ENCODE measurements around the gene CNOT1.

The CNOT1 gene

DNA sequence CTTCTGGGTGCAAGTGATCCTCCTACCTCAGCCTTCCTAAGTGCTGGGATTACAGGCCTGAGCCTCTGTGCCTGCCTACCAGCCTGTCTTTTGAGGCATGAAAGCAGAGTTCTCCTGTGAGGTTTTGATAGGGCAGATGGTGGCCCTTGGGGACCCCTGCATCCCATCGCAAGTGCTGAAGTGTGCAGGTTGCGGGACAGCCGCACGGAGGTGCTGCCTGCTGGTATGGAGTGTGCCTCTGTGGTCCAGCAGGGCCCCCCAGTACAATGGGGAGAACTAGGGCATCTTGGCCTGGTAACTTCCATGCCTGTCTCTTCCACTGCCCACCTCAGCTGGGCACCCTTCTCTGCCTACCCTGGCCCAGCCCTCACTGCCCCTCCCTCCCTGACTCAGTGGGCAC, 139.6 kb downstream of the CNOT1 start:
- no peak overlapping the region for H3K4me3 ChIP-seq (ENCODE audit: low read depth, low read length)
- TF ChIP-seq, protein P1, sequence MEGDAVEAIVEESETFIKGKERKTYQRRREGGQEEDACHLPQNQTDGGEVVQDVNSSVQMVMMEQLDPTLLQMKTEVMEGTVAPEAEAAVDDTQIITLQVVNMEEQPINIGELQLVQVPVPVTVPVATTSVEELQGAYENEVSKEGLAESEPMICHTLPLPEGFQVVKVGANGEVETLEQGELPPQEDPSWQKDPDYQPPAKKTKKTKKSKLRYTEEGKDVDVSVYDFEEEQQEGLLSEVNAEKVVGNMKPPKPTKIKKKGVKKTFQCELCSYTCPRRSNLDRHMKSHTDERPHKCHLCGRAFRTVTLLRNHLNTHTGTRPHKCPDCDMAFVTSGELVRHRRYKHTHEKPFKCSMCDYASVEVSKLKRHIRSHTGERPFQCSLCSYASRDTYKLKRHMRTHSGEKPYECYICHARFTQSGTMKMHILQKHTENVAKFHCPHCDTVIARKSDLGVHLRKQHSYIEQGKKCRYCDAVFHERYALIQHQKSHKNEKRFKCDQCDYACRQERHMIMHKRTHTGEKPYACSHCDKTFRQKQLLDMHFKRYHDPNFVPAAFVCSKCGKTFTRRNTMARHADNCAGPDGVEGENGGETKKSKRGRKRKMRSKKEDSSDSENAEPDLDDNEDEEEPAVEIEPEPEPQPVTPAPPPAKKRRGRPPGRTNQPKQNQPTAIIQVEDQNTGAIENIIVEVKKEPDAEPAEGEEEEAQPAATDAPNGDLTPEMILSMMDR (IDR thresholded peaks at IDR 0.05; ENCODE audit: insufficient read depth, low read length, missing control alignments) = no peak
- ChIA-PET POLR2A (no interaction called here), CTCF (interaction anchor here (0.6 to 6.4 kb wide), 6 partner anchors 14 to 293 kb away, joined by 3 to 262 read pairs (median 13); no protein-coding TSS in a partner anchor)
- no peak for DNase-seq (ENCODE audit: low read depth, low spot score)

DNA sequence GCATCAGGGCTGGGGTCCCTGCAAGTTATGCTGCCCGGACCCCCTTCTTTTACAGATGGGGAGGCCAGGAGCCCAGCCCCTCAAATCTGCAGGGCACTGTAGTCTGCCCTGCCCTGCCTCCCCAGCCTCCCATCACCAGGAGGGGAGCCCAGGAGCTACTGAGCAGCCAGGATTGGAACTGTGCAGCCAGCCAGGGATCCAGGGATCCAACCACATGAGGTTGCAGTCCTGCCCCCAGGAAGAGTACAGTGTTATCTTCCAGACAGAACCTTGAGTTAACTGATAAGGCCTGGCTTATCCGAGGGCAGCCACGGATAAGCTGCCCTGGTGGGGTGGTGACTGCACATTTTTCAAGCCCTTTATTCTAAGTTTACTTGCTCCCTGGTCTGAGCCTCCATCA, 141.1 kb downstream of the CNOT1 start:
- H3K4me3 ChIP-seq (ENCODE audit: low read depth, low read length) = no peak overlapping the region
- no peak for DNase-seq (ENCODE audit: low read depth, low spot score)
- ChIA-PET POLR2A (no interaction called here), CTCF (interaction anchor here (0.7 to 6.4 kb wide), 19 partner anchors 9 to 267 kb away, joined by 3 to 262 read pairs (median 4); no protein-coding TSS in a partner anchor)
- TF ChIP-seq, protein P1 (IDR thresholded peaks at IDR 0.05; ENCODE audit: insufficient read depth, low read length, missing control alignments) = no peak

DNA sequence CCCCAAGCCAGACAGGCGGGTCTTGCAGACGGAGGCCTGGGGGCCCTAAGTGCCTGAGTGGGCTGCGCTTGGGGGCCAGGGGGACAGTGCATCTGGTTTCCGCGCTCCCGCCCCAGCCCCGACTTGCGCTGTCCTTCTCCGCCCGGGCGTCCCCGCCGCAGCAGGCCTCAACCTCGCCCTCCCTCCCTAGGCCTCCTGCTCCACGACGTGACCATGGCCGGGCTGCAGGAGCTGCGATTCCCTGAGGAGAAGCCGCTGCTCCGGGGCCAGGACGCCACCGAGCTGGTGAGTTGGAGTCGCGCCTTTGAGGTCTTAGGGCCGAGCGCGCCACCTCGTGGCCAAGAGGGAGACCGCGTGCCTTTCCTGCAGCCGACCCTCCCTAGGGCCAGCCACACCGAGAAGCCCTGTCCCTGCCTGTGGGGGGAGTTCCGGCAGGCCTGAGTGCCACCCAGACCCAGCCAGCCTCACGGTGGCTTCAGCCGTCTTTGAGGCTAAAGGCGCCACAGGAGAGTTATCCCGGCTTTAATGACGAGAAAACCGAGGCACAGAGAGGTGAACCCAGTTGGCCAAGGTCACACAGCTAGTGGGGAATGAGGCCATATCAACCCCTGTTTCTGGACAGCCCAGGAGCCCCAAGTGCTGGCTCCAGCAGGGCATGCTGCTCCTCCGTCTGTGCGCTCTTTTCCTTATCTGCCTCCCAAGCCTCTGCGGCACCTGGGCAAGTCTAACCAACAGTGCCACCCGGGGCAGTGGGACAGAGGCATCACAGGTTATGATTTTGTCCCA, 141.9 kb downstream of the CNOT1 start:
- peak overlapping the region; percentile 20; the same call in 1 of the 2 replicates for H3K4me3 ChIP-seq (ENCODE audit: low read depth, low read length)
- CTCF ChIA-PET = interaction anchor here (0.6 to 6.4 kb wide), 28 partner anchors 8 to 588 kb away, joined by 3 to 262 read pairs (median 5); partner anchors contain the start of gene NDRG4
- TF ChIP-seq, protein P1 (IDR thresholded peaks at IDR 0.05; ENCODE audit: insufficient read depth, low read length, missing control alignments) = peak; percentile 97
- POLR2A ChIA-PET = no interaction called here
- peak; percentile 1 for DNase-seq (ENCODE audit: low read depth, low spot score)

DNA sequence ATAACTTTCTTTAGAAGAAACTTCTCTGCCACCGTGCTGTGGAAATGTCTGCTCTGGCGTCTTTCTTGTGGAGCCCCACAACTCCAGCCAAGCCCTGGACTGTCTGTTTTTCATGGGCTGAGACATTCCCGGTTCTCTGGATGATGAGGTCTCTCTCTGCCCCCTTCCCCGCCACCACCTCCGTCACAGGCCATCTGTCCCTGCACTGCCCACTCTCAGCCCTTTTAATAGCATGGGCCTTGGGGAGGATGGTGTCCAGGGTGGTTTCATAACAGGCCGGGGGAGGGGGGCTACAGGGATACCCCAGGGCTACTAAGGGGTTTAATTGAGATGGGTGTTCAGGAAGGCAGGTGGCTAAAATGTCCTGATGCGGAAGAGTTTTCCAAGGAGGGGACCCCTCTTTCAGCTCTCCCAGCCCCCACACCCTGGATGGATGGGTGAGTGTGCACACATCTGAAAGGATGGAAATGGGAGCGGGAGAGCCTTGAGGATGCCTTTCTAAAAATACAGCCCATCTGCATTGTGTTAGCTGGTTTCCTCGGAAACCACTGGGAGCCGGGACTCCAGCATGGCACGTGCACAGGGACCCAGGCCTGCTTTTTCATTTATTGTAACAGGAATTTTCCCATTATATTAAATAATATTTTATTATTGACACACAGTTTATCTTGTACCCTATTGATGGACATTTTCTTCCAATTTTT, 144.3 kb downstream of the CNOT1 start:
- H3K4me3 ChIP-seq (ENCODE audit: low read depth, low read length) = no peak overlapping the region
- no peak for DNase-seq (ENCODE audit: low read depth, low spot score)
- ChIA-PET POLR2A (no interaction called here), CTCF (interaction anchor here (1.2 to 6.4 kb wide), 7 partner anchors 10 to 149 kb away, joined by 4 to 262 read pairs (median 5); no protein-coding TSS in a partner anchor)
- TF ChIP-seq, protein P1 (IDR thresholded peaks at IDR 0.05; ENCODE audit: insufficient read depth, low read length, missing control alignments) = no peak

DNA sequence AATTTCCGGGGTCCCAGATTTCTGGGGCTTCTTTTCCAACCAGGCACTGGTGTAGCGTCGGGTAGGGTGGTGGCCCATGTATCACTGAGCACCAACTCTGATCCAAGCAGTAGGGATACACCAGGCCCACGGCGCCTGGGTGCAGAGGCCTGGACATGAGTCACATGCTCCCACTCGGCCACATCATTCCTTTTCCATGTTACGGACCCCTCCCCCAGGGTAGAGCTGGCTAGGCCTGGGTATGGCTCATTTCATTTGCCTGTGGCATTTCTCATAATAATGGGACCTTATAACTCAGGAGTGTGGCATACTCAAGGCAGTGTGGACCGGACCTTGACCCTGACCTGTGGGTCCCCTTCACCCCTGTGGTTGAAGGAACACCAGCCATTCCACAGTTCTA, 147.7 kb downstream of the CNOT1 start:
- H3K4me3 ChIP-seq (ENCODE audit: low read depth, low read length) = no peak overlapping the region
- DNase-seq (ENCODE audit: low read depth, low spot score) = no peak
- POLR2A ChIA-PET = no interaction called here
- TF ChIP-seq, protein P1 (IDR thresholded peaks at IDR 0.05; ENCODE audit: insufficient read depth, low read length, missing control alignments) = no peak
- CTCF ChIA-PET = interaction anchor here (1.1 kb wide), 1 partner anchor 145 kb away, joined by 4 read pairs; no protein-coding TSS in a partner anchor
